Breast epithelium (tissue), 4 donors: ENCODE data around the gene TMEM8B. TPM values are rescaled to one million over a fixed set of nuclear protein-coding genes. Genes with fewer than 3 reads are reported as not detected.
A peak's percentile ranks its signal among the peaks of the same experiment; 100 is the strongest.

Experiments
- DNase-seq, 2 donors: peaks; one replicate each; pipeline ENCODE4 v3.0.0-alpha.2; 2019; ENCODE audit warnings: low spot score in 2 of 2
- H3K27ac ChIP-seq, 2 donors: fragments of 200-600 bp; sonication (generic) in 1 of 2; one replicate each; pipeline ENCODE4 v1.5.1; 2016 to 2019; ENCODE audit warnings: mild to moderate bottlenecking in 1 of 2
- H3K27me3 ChIP-seq, 2 donors: fragments of 200-600 bp; sonication (generic) in 1 of 2; one replicate each; pipeline versions ENCODE4 v1.5.1 to v1.6.0; 2017 to 2019; ENCODE audit warnings: control low read depth in 1 of 2, mild to moderate bottlenecking in 1 of 2
- H3K36me3 ChIP-seq: fragments of 200-600 bp; one replicate; pipeline ENCODE4 v1.5.1; 2019
- H3K4me1 ChIP-seq, 2 donors: fragments of 200-600 bp; sonication (generic); one replicate each; pipeline ENCODE4 v1.5.1; 2016 to 2019; ENCODE audit warnings: control low read depth in 1 of 2
- H3K4me3 ChIP-seq, 3 donors: fragments of 200-600 bp; sonication (generic); 1 replicate in 2 of 3; 2 replicates in 1 of 3; pipeline ENCODE4 v1.5.1; 2016 to 2019; ENCODE audit warnings: mild to moderate bottlenecking in 3 of 3, moderate library complexity in 2 of 3
- H3K9me3 ChIP-seq, 2 donors: fragments of 200-600 bp; sonication (generic) in 1 of 2; one replicate each; pipeline ENCODE4 v1.5.1; 2016 to 2019; ENCODE audit warnings: control low read depth in 1 of 2
- CTCF ChIP-seq, 3 donors: fragments of 450-650 bp; IDR thresholded peaks; one replicate each; pipeline ENCODE4 v1.5.1; 2016 to 2017; ENCODE audit warnings: antibody characterized with exemption in 3 of 3, mild to moderate bottlenecking in 3 of 3, moderate library complexity in 3 of 3
- POLR2A ChIP-seq: fragments of 450-650 bp; IDR thresholded peaks from one replicate; pipeline ENCODE4 v1.6.1; 2016; ENCODE audit warnings: antibody characterized with exemption, mild to moderate bottlenecking, moderate library complexity
- POLR2AphosphoS5 ChIP-seq, 3 donors: sonication (generic); formaldehyde crosslinking; IDR thresholded peaks; one replicate each; pipeline ENCODE4 v1.6.1; 2017; ENCODE audit warnings: antibody characterized with exemption in 3 of 3
- intact Hi-C: fragments of 100-400 bp; cut with DNase I; formaldehyde crosslinking; loops from one replicate; pipeline ENCODE4 v1.15.1; 2023; ENCODE audit warnings: low total_unique reads
- total RNA-seq, 3 donors: library from RNA; depleted of rRNA; stranded (reverse); fragments of >200 nt; gene quantifications; one replicate each; pipeline ENCODE4 v1.1.0, GENCODE V29; 2016

The TMEM8B gene
- total RNA-seq, 3 donors from 2014 or later = 4.9 to 7.9 (median 6.7) TPM

GRCh38 chr9:35907711-35908503, 78.9 kb downstream of the TMEM8B start:
- peak in 1 of 2 donors; percentile 76 for DNase-seq
- H3K27me3 ChIP-seq = no peaks in the 10 kb centered on the region
- H3K27ac ChIP-seq = peak overlapping the region; percentile 95 to 100
- H3K4me3 ChIP-seq = peak overlapping the region; percentile 43 to 62 (median 47)
- TF ChIP-seq POLR2AphosphoS5 (IDR thresholded peaks at IDR 0.05) = peak in 2 of 3 donors; percentile 23 to 50
- no peak for TF ChIP-seq POLR2A
- no peak for TF ChIP-seq CTCF (IDR thresholded peaks at IDR 0.05)
- intact Hi-C loops = no loop called here
- no peaks in the 10 kb centered on the region for H3K9me3 ChIP-seq
- H3K4me1 ChIP-seq = peaks cover 47 to 65% of the 10 kb centered on the region in 2 donors
- no peaks in the 10 kb centered on the region for H3K36me3 ChIP-seq

GRCh38 chr9:35908504-35909125, 79.6 kb downstream of the TMEM8B start:
- intact Hi-C loops = no loop called here
- Histone ChIP-seq H3K4me1 (peaks cover 47 to 62% of the 10 kb centered on the region in 2 donors), H3K36me3 (no peaks in the 10 kb centered on the region), H3K9me3 (no peaks in the 10 kb centered on the region), H3K4me3 (peak overlapping the region in 2 of 3 donors; percentile 43 to 62), H3K27me3 (no peaks in the 10 kb centered on the region), H3K27ac (peak overlapping the region; percentile 95 to 100)
- no peak for DNase-seq
- TF ChIP-seq POLR2AphosphoS5 (IDR thresholded peaks at IDR 0.05) = no peak
- no peak for TF ChIP-seq POLR2A
- TF ChIP-seq CTCF (IDR thresholded peaks at IDR 0.05) = no peak

GRCh38 chr9:35909274-35909673, 80.2 kb downstream of the TMEM8B start, which contains the start of gene SPAAR:
Gene SPAAR (plus strand): TSS chr9:35909490. CDS start chr9:35910464, 974 bp downstream.
- Histone ChIP-seq H3K27me3 (no peaks in the 10 kb centered on the region), H3K4me3 (peak within 1 kb of the TSS; percentile 6 to 62 (median 43)), H3K9me3 (no peaks in the 10 kb centered on the region), H3K36me3 (no peaks in the 10 kb centered on the region), H3K27ac (peak within 1 kb of the TSS; percentile 95 to 100), H3K4me1 (peaks cover 47 to 60% of the 10 kb centered on the region in 2 donors)
- TF ChIP-seq POLR2AphosphoS5 (IDR thresholded peaks at IDR 0.05) = no peak
- TF ChIP-seq CTCF (IDR thresholded peaks at IDR 0.05) = no peak
- no peak for TF ChIP-seq POLR2A
- DNase-seq = no peak
- intact Hi-C loops = no loop called here

GRCh38 chr9:35909687-35910612, 80.9 kb downstream of the TMEM8B start:
- no peak for DNase-seq
- Histone ChIP-seq H3K9me3 (no peaks in the 10 kb centered on the region), H3K27ac (peak overlapping the region; percentile 95 to 100), H3K27me3 (no peaks in the 10 kb centered on the region), H3K4me1 (peaks cover 43 to 56% of the 10 kb centered on the region in 2 donors), H3K36me3 (no peaks in the 10 kb centered on the region), H3K4me3 (peak overlapping the region; percentile 6 to 54 (median 17))
- intact Hi-C loops = loop anchor here (5.0 kb wide), 1 partner anchor 1788 kb away; no protein-coding TSS in a partner anchor
- TF ChIP-seq CTCF (IDR thresholded peaks at IDR 0.05) (no peak), POLR2AphosphoS5 (IDR thresholded peaks at IDR 0.05) (no peak), POLR2A (no peak)
